Sigmoid colon (tissue), 3 donors: Measurements from ENCODE around the gene AKAP10.

Source experiments
- CTCF ChIP-seq, 4 experiments: fragments of 450-650 bp in 3 of 4; fragments of 200-600 bp in 1 of 4; IDR thresholded peaks; one replicate each; pipeline ENCODE4 v1.5.1; 2016 to 2019; ENCODE audit warnings: antibody characterized with exemption in 4 of 4, mild to moderate bottlenecking in 3 of 4, moderate library complexity in 2 of 4
- POLR2A ChIP-seq, 2 donors: fragments of 450-650 bp; IDR thresholded peaks; one replicate each; pipeline ENCODE4 v1.6.1; 2016; ENCODE audit warnings: antibody characterized with exemption in 2 of 2, mild to moderate bottlenecking in 2 of 2, moderate library complexity in 2 of 2

- TF ChIP-seq CTCF (IDR thresholded peaks at IDR 0.05): no peak
- TF ChIP-seq POLR2A (IDR thresholded peaks at IDR 0.05): no peak
These were observed 49.3 kb downstream of the AKAP10 start for GRCh38 chr17:19928299-19928698.
